ENCODE data around the gene HEBP1. TPM values are rescaled to one million over a fixed set of nuclear protein-coding genes. Genes with fewer than 3 reads are reported as not detected.
A peak's percentile ranks its signal among the peaks of the same experiment; 100 is the strongest.

Gene HEBP1
- total RNA-seq, 1 experiment from 2014 or later, result 19.3 TPM

GRCh38 chr12:12941450-12942350 lies 58.4 kb downstream of the HEBP1 start:
- H3K4me1 ChIP-seq (ENCODE audit: control insufficient read depth, insufficient read depth, low read length), result no peaks in the 10 kb centered on the region
- no TSS peak for BruUV-seq (replicated peaks)
- intact Hi-C loops (cut with micrococcal nuclease; ENCODE audit: unreplicated experiment), result no loop called here

GRCh38 chr12:12939888-12940287 lies 60.2 kb downstream of the HEBP1 start:
- ChIA-PET POLR2A (no interaction called here), CTCF (no interaction called here)
- Histone ChIP-seq H3K4me1 (ENCODE audit: control insufficient read depth, insufficient read depth, low read length) (no peaks in the 10 kb centered on the region), H3K4me3 (ENCODE audit: low read depth in 2 of 2, low read length in 2 of 2) (no peak overlapping the region), H3K27ac (ENCODE audit: low read length) (no peak overlapping the region), H3K27me3 (ENCODE audit: control insufficient read depth, insufficient read depth, low read length) (no peaks in the 10 kb centered on the region), H3K36me3 (ENCODE audit: control insufficient read depth, insufficient read depth, low read length) (no peaks in the 10 kb centered on the region), H3K9me3 (ENCODE audit: control insufficient read depth, insufficient read depth, low read depth, low read length) (no peaks in the 10 kb centered on the region)
- no peak for ATAC-seq
- TSS peak; percentile 27 for BruUV-seq (replicated peaks)
- in situ Hi-C loops (cut with HindIII; ENCODE audit: low pct_unique_long_range_greater_than_20kb, low sequenced_read_pairs) (no loop called here), intact Hi-C loops (cut with micrococcal nuclease; ENCODE audit: unreplicated experiment) (no loop called here)
- TF ChIP-seq REST (IDR thresholded peaks at IDR 0.05; ENCODE audit: insufficient read depth in 1 of 2, low read depth in 2 of 2, low read length in 1 of 2) (no peak), SIN3A (IDR thresholded peaks at IDR 0.05; ENCODE audit: borderline replicate concordance, insufficient read depth, low read depth, low read length) (no peak), TCF7L2 (IDR thresholded peaks at IDR 0.05; ENCODE audit: low read depth, low read length) (no peak), POLR2AphosphoS5 (IDR thresholded peaks at IDR 0.05; ENCODE audit: low read depth, low read length) (no peak)
- TF ChIP-seq, protein P1, sequence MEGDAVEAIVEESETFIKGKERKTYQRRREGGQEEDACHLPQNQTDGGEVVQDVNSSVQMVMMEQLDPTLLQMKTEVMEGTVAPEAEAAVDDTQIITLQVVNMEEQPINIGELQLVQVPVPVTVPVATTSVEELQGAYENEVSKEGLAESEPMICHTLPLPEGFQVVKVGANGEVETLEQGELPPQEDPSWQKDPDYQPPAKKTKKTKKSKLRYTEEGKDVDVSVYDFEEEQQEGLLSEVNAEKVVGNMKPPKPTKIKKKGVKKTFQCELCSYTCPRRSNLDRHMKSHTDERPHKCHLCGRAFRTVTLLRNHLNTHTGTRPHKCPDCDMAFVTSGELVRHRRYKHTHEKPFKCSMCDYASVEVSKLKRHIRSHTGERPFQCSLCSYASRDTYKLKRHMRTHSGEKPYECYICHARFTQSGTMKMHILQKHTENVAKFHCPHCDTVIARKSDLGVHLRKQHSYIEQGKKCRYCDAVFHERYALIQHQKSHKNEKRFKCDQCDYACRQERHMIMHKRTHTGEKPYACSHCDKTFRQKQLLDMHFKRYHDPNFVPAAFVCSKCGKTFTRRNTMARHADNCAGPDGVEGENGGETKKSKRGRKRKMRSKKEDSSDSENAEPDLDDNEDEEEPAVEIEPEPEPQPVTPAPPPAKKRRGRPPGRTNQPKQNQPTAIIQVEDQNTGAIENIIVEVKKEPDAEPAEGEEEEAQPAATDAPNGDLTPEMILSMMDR (IDR thresholded peaks at IDR 0.05), result no peak
- no peak for DNase-seq (ENCODE audit: low read depth, low spot score)

More at GRCh38 chr12:12941450-12942350, 58.4 kb downstream of the HEBP1 start:
- Histone ChIP-seq H3K36me3 (ENCODE audit: control insufficient read depth, insufficient read depth, low read length) (no peaks in the 10 kb centered on the region), H3K4me3 (ENCODE audit: low read depth in 2 of 2, low read length in 2 of 2) (no peak overlapping the region), H3K27me3 (ENCODE audit: control insufficient read depth, insufficient read depth, low read length) (no peaks in the 10 kb centered on the region), H3K27ac (ENCODE audit: low read length) (no peak overlapping the region), H3K9me3 (ENCODE audit: control insufficient read depth, insufficient read depth, low read depth, low read length) (no peaks in the 10 kb centered on the region)
- ChIA-PET POLR2A (no interaction called here), CTCF (no interaction called here)
- DNase-seq (ENCODE audit: low read depth, low spot score) (no peak), ATAC-seq (no peak)
- in situ Hi-C loops (cut with HindIII; ENCODE audit: low pct_unique_long_range_greater_than_20kb, low sequenced_read_pairs), result no loop called here
- TF ChIP-seq SIN3A (IDR thresholded peaks at IDR 0.05; ENCODE audit: borderline replicate concordance, insufficient read depth, low read depth, low read length) (no peak), POLR2AphosphoS5 (IDR thresholded peaks at IDR 0.05; ENCODE audit: low read depth, low read length) (no peak), TCF7L2 (IDR thresholded peaks at IDR 0.05; ENCODE audit: low read depth, low read length) (no peak), REST (IDR thresholded peaks at IDR 0.05; ENCODE audit: insufficient read depth in 1 of 2, low read depth in 2 of 2, low read length in 1 of 2) (no peak)
- TF ChIP-seq, protein P1 (IDR thresholded peaks at IDR 0.05), result no peak
